ENCODE data around the gene SPOCK1.

- no peak for TF ChIP-seq CTCF (conservative IDR thresholded peaks at IDR 0.05; ENCODE audit: low read depth, low read length)
- no peak for TF ChIP-seq EZH2phosphoT487 (IDR thresholded peaks at IDR 0.05; ENCODE audit: borderline replicate concordance, low read length)
- TF ChIP-seq EZH2 (IDR thresholded peaks at IDR 0.05; ENCODE audit: low read length, unreplicated experiment) = no peak
These were observed 377.1 kb downstream of the SPOCK1 start for GRCh38 chr5:137122075-137122474.
